BJ (cell line): Measurements from ENCODE around the gene SKI. TPM values are rescaled to one million over a fixed set of nuclear protein-coding genes. Genes with fewer than 3 reads are reported as not detected.

Experiments used
- CTCF ChIA-PET: fragments of 350-600 bp; formaldehyde crosslinking; extraction: SDS; loops from one replicate; lab custom pipeline; 2021; ENCODE audit warnings: antibody characterized with exemption, inconsistent platforms; lab: Yijun Ruan, JAX
- POLR2A ChIA-PET: fragments of 300-600 bp; sonication (Branson Sonifier 250); formaldehyde crosslinking; extraction: SDS; loops from one replicate; lab custom pipeline; 2021; ENCODE audit warnings: antibody characterized with exemption; lab: Charles Lee
- DNase-seq: peaks from one replicate; pipeline ENCODE4 v3.0.0-alpha.2; 2011; ENCODE audit warnings: low read depth
- H3K27me3 ChIP-seq: 2 replicates; pipeline ENCODE4 v1.6.0; 2011; ENCODE audit warnings: low read length; ENCODE audit not compliant: control insufficient read depth, insufficient read depth
- H3K36me3 ChIP-seq: 2 replicates; pipeline ENCODE4 v1.5.1; 2011; ENCODE audit warnings: low read length; ENCODE audit not compliant: control insufficient read depth, insufficient read depth
- H3K4me3 ChIP-seq: 2 replicates; pipeline ENCODE4 v1.5.1; 2011; ENCODE audit warnings: low read depth, mild to moderate bottlenecking, control low read depth, low read length
- polyA plus RNA-seq: library from polyadenylated mRNA; depleted of rRNA; stranded (reverse); fragments of >200 nt; gene quantifications from 2 replicates; pipeline ENCODE4 v1.2.3, GENCODE V29; 2011
- TF ChIP-seq, protein P1 (sequence below): IDR thresholded peaks from 2 replicates; pipeline ENCODE4 v1.5.1; 2011; ENCODE audit warnings: low read depth, mild to moderate bottlenecking, control low read depth, inconsistent platforms, low read length, moderate library complexity; ENCODE audit not compliant: insufficient read depth

Gene SKI
- polyA plus RNA-seq, 1 experiment = 5.1 TPM

GRCh38 chr1:2269193-2269921 lies 41.2 kb downstream of the SKI start:
- Histone ChIP-seq H3K4me3 (no peak overlapping the region), H3K27me3 (no peaks in the 10 kb centered on the region), H3K36me3 (no peaks in the 10 kb centered on the region; the same call in 1 of the 2 replicates)
- ChIA-PET CTCF (no interaction called here), POLR2A (no interaction called here)
- TF ChIP-seq, protein P1, sequence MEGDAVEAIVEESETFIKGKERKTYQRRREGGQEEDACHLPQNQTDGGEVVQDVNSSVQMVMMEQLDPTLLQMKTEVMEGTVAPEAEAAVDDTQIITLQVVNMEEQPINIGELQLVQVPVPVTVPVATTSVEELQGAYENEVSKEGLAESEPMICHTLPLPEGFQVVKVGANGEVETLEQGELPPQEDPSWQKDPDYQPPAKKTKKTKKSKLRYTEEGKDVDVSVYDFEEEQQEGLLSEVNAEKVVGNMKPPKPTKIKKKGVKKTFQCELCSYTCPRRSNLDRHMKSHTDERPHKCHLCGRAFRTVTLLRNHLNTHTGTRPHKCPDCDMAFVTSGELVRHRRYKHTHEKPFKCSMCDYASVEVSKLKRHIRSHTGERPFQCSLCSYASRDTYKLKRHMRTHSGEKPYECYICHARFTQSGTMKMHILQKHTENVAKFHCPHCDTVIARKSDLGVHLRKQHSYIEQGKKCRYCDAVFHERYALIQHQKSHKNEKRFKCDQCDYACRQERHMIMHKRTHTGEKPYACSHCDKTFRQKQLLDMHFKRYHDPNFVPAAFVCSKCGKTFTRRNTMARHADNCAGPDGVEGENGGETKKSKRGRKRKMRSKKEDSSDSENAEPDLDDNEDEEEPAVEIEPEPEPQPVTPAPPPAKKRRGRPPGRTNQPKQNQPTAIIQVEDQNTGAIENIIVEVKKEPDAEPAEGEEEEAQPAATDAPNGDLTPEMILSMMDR = no peak
- DNase-seq = no peak

GRCh38 chr1:2269922-2270259 lies 41.8 kb downstream of the SKI start:
- DNase-seq = no peak
- no peaks in the 10 kb centered on the region for H3K27me3 ChIP-seq
- ChIA-PET POLR2A (no interaction called here), CTCF (no interaction called here)
- no peaks in the 10 kb centered on the region; the same call in 1 of the 2 replicates for H3K36me3 ChIP-seq
- TF ChIP-seq, protein P1 = no peak
- H3K4me3 ChIP-seq = no peak overlapping the region

DNA sequence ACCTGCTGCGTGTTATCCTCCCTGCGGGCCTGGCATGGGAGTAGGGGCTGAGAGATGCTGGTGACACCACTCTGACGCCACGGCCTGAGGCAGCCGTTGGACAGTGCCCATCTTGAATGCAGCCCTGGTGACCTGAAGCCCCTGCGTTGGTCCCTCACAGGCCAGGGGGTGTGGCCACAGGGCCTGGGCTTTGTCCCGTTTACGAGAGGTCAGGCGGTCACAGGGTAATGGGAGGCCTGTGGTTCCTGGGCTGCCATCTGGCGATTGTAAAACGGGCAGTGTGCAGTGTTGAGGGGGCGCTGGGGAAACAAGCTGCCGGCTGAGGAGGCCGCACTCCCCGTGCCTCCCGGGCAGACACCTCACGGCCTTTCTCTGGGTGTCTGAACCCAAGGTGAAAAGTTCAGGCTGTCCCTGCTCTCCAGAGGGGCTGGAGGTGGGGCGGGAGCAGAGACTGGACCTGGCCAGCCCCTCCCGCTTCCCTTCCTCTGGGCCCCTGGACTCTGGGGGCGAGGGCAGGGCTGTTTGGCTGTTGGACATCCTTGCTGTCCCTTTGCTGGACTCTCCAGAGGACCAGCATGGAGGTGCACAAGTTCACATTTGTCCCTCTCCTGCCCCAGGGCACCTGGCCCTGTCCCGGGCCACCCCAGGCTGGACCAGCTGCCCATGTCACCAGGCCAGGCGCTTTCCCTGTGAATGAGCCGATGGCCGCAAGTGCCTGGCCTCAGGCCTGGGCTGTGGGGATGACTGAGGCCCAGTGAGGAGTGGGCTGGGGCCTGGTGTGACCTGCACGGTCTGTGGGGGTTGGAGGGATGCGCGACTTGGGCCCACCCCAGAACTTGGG lies 42.4 kb downstream of the SKI start:
- POLR2A ChIA-PET = interaction anchor here (0.6 kb wide), 1 partner anchor 71 kb away, joined by 20 read pairs; no protein-coding TSS in a partner anchor
- H3K27me3 ChIP-seq = no peaks in the 10 kb centered on the region
- no peak for DNase-seq
- H3K36me3 ChIP-seq = no peaks in the 10 kb centered on the region; the same call in 1 of the 2 replicates
- no peak overlapping the region; the same call in 1 of the 2 replicates for H3K4me3 ChIP-seq
- CTCF ChIA-PET = no interaction called here
- TF ChIP-seq, protein P1 = no peak

- CTCF ChIA-PET = no interaction called here
These were observed 43.1 kb downstream of the SKI start for GRCh38 chr1:2271211-2271721.

More at GRCh38 chr1:2271211-2271721, 43.1 kb downstream of the SKI start:
- POLR2A ChIA-PET = no interaction called here
- TF ChIP-seq, protein P1 = no peak
- H3K36me3 ChIP-seq = no peaks in the 10 kb centered on the region; the same call in 1 of the 2 replicates
- no peaks in the 10 kb centered on the region for H3K27me3 ChIP-seq
- H3K4me3 ChIP-seq = no peak overlapping the region
- DNase-seq = no peak
